Right forelimb (tissue), 1 donor: Measurements from ENCODE around the gene ELOF1.
"Not testable (repeated sequence)": the region's sequence is repeated elsewhere in the genome, so short reads cannot be mapped to it uniquely, and the experiment has no call there.

Experiments
- DNase-seq: peaks from one replicate; pipeline ENCODE4 v3.0.0-alpha.2; 2018

The ELOF1 gene

DNA sequence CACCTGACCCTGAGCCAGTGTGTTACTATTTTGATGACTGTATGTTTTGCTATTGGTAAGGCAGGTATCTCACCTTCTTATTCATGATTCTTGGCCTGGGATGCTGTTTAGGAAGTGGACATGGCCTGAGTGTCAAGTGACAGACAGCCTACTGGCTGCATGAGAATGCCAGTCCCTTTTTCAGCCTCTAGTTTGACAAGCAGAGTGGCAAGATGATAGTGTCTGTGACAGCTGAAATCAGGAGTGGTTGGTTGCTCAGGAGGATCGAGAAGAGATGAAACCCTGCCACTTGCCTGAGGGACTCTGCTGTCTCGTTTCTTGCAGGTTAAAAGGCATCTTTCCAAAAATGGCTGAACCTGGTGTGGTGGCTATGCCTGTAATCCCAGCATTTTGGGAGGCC, 7.1 kb upstream of the ELOF1 start:
- no peak for DNase-seq

DNA sequence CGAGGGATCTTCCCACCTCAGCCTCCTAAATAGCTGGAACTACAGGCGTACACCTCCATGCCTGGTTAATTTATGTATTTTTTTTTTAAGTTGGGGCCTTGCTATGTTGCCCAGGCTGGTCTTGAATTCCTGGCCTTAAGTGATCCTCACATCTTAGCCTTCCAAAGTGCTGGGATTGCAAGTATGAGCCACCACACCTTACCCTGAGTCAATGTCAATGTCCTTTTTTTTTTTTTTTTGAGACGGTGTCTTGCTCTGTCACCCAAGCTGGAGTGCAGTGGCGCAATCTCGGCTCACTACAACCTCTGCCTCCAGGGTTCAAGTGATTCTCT, 6.6 kb upstream of the ELOF1 start:
- DNase-seq = not testable (repeated sequence)

DNA sequence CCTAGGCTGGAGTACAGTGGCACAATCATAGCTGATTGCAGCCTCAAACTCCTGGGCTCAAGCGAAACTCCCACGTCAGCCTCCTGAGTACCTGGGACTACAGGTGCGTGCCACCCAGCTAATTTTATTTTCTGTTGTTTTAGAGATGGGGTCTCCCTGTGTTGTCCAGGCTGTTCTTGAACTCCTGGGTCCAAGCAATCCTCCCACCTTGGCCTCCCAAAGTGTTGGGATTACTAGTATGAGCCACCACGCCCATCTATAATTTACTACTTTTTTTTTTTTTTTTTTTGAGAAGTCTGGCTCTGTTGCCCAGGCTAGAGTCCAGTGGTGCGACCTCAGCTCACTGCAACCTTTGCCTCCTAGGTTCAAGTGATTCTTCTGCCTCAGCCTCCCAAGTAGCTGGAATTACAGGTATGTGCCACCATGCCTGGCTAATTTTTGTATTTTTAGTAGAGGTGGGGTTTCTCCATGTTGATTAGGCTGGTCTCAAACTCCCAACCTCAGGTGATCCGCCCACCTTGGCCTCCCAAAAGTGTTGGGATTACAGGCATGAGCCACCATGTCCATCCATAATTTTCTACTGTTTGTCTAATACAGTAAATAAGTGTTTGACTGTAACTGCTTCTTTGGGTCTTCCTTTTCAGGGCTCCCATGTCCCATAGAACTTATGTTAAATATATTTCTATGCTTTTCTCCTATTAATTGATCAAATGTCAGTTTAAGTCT, 5.2 kb upstream of the ELOF1 start:
- DNase-seq = not testable (repeated sequence)

DNA sequence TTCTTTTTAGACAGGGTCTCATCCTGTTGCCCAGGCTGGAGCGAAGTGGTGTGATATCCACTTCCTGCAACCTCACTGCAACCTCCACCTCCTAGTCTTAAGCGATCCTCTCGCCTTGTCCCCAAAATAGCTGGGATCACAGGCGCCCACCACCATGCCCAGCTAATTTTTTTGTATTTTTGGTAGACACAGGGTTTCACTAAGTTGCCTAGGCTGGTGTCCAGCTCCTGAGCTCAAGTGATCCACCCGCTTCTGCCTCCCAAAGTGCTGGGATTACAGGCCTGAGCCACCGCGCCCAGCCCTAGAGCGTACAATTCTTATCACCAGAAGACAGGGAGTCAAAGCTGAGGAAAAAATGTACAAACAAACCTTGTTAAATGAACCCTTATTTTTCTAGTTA, 4.5 kb upstream of the ELOF1 start:
- DNase-seq = no peak

DNA sequence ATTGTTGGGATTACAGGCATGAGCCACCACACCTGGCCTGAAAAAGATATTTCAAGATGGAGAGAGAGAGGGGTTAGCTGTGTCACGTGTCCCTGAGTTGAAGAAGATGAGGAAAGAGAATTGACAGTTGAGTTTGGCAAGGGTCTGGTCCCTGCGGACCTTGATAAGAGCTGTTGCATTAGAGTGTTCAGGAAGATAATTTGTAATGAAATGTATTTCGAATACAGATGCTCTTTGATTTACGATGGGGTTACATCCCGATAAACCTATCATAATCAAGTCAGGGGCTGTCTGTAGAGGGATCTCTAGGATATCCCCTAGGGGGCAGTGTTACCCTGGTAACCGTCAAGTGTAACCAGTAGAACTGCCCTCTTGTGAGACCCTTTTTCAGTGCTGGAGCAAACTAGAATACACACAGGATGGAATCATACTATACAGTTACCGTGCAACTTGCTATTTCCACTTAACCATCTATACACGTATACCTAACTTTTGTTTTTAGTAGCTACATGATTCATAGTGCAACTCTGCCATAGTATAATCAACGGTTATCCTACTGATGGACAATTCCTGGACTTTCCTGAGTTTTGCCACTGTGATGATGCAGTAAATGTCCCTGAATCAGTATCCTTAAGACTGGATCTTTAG, 1.5 kb upstream of the ELOF1 start:
- DNase-seq = no peak

DNA sequence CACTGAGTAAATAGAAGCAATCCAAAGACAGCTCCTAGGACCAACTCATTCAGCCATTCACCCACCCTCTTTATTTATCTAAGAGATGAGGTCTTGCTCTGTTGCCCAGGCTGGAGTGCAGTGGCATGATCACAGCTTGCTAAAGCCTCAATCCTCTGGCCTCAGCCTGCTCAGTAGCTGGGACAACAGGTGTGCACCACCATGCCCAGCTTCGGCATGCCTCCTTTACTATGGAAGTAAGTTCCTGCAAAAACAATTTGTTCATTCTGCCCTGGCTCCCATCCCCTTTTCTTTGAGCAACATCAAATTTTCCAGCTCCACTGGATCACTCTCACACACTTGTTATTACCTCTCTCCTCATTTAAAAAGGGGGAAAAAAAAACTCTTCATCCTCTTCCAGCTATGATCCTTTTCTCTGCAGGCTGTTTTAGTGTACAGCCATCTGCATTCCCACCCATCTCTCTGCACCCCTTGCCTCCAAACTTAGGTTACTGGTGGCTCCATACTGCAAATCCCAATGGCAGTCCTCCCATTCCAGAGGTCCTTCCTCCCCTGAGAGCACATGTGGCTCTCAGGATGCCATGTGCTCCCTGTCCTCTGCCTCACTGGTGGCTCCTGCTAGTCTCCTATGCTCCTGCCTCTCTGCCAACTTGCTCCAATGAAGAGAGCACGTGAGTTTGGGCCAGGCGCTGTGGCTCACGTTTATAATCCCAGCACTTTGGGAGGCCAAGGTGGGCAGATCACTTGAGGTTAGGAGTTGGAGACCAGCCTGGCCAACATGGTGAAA, 2.2 kb downstream of the ELOF1 start:
- no peak for DNase-seq

DNA sequence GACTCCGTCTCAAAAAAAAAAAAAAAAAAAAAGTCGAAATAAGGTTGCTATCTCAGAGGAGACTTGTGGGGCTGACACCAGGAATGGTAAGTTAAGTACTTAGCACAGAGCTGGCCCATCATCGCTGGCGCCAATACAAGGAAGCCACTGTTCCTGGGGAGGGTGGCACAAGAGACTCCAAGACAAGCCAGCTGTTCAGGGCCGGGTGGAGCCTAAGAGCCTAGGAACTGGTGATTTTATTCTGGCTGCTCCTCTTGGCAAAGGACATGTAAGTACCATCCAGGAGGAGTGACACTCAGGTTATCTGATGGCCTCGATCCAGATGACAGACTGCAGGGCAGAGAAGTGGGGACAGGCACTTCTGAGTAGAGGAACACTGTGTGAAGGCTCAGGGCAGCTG, 3.8 kb downstream of the ELOF1 start:
- DNase-seq = no peak

DNA sequence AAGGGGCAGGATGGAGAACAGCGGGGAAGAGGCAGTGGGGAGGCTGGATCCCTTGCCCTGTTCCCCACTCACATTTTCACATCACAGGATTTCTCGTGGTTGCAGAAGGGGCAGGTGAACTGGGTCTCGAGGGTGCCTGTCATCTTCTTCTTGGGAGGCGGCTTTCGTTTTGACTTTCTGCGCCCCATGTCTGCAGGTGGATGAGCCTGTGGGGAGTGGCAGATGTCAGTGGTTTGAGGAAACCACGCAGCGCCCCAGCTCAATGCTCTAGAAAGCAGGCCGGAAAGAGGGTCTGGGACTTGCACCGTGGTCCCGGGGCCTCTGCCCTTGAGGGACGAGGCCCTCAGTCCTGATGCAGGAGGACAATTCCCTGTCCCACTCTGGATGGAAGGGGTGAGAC, 4.9 kb downstream of the ELOF1 start:
- DNase-seq = no peak

DNA sequence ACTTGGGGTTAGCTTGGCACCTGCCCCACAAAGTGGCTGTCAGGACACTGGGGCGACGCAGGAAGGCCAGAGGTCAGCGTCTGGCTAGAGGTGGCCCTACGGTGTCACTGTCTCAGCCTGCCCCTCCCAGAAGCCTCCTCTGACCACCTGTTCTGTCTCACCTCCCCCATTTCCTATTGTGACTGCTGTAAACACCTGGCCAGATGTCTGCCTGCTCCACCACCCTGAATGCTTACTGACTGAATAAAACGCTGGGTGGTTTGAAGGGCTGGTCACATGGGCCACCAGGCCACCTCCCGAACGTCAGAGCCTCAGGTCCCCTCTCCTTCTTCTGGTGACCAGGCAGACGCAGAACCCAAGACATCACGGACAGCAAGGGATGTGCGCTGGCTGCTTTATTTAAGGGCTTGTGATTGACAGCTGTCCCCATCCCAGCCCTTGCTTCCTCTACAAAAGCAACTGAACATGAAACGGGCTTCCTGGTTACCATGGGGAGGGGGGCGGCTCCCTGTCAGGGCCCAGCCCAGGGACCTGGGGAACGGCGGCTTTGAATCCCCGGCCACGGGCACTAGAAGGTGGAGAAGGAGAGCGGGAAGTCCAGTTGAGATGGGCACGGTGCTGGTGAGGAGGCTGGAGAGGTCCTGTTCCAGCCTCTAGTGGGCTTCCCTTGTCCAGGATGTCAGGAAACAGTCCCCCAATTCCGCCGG, 6.2 kb downstream of the ELOF1 start:
- DNase-seq = no peak

DNA sequence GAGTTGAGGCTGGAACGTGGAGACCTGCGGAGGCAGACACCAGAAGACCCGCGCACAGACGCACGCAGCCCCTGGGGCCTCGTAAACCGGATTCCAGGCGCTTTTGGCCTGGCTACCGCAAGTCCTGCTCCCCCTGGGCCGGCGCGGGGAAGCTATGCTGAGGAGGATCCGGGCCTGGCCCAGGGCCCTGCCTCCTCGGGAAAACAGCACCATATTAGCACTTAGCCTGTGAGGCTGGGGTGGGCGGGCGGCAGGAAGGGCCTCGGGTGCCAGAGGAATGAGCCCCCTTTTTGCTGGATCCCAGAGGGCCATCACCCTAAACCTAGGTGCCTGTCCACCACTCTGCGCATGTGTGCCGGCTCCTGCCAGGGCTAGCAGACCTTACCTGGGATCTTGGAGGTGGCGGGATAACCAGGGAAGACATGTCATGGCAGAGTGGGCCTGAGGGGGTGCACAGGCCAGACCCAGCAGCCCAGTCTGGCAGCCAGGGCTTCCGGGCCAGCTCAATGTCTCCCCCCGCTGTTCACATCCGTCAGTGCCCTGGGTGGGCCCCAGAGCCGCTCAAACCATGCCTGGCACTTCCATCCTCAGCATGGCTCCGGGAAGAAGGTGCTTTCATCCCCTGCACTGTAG, 7.3 kb downstream of the ELOF1 start:
- DNase-seq = no peak

DNA sequence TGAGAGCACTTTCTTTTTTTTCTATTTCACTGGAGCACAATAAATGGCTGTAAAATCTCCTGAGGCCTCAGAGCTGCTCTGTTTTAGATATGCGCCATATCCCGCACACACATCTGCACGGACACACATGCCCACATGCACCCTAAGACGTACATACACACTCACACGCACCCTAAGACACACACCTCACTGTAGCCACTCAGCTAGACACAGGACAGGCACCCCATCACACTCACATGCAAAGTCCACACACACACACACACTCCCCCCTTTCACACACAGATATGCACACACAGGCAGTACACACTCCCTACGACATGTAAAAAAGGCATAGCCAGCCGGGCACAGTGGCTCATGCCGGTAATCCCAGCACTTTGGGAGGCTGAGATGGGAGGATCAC, 8.8 kb downstream of the ELOF1 start:
- no peak for DNase-seq

DNA sequence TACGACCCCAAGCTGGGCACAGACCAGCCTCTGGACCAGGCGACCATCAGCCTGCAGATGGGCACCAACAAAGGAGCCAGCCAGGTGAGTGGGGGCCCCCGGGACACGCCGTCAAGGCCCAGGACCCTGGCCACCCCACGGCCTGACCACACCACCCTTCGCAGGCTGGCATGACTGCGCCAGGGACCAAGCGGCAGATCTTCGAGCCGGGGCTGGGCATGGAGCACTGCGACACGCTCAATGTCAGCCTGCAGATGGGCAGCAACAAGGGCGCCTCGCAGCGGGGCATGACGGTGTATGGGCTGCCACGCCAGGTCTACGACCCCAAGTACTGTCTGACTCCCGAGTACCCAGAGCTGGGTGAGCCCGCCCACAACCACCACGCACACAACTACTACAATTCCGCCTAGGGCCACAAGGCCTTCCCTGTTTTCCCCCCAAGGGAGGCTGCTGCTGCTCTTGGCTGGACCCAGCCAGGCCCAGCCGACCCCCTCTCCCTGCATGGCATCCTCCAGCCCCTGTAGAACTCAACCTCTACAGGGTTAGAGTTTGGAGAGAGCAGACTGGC, 9.6 kb downstream of the ELOF1 start:
- DNase-seq = no peak

DNA sequence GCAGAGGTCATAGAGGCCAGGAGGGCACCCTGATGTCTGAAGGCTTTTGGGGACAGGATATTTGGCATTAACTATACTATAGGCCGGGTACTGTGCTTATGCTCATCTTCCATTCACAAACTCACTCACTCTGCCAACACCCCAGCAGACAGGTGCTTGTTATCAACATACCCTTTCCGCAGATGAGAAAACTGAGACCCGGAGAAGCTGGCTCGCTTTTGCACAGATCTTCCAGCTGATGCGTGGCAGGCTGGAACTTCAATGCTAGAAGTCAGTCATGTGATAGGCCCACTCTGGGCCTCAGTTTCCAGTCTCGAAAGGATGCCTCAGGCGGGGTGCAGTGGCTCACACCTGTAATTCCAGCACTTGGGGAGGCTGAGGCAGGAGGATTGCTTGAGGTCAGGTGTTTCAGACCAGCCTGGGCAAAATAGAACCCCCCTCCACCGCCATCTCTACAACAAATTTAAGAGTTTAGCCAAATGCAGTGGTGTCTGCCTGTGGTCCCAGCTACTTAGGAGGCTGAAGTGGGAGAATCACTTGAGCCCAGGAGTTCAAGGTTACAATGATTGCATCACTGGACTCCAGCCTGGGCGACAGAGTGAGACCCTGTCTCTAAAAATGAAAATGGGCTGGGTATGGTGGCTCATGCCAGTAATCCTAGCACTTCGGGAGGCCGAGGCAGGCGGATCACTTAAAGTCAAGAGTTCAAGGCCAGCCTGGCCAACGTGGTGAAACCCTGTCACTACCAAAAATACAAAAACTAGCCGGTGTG, 10.9 kb downstream of the ELOF1 start:
- no peak for DNase-seq

DNA sequence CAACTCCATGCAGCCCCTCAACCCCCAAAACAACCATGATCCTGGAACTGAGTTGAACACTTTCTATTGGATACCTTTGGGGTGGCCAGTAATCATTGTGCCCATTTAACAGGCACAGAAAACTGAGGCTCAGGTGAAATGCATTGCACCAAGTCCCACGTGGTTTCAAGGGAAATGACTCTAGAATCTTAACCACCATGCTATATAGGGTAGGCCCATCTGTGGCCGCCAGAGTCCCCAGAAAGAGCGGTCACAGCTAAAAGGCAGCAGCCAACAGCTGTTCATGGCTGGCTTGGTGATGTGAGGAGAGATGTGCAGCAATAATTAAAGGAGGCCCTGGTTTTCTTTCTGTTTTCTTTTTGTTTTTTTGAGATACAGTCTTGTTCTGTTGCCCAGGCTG, 17.8 kb downstream of the ELOF1 start:
- no peak for DNase-seq

DNA sequence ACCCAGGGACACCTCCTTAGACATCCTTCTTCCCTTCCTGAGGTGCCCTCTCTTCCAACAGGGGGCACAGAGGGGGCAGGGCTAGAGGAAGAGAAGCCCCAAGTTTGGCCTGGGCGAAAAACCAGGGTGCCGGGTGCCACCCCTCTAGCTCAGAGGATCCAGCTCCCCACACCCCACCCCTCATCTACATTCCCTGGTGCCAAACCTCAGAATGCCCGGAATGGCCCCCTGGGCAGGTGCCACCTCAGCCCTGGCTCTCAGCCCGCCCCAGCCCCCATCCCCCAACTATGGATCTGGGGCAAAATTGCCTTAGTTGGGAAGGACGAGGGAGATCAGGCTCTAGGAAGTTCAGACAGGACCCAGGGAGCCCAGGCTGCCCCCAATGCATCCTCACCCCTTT, 18.4 kb downstream of the ELOF1 start:
- DNase-seq = no peak

DNA sequence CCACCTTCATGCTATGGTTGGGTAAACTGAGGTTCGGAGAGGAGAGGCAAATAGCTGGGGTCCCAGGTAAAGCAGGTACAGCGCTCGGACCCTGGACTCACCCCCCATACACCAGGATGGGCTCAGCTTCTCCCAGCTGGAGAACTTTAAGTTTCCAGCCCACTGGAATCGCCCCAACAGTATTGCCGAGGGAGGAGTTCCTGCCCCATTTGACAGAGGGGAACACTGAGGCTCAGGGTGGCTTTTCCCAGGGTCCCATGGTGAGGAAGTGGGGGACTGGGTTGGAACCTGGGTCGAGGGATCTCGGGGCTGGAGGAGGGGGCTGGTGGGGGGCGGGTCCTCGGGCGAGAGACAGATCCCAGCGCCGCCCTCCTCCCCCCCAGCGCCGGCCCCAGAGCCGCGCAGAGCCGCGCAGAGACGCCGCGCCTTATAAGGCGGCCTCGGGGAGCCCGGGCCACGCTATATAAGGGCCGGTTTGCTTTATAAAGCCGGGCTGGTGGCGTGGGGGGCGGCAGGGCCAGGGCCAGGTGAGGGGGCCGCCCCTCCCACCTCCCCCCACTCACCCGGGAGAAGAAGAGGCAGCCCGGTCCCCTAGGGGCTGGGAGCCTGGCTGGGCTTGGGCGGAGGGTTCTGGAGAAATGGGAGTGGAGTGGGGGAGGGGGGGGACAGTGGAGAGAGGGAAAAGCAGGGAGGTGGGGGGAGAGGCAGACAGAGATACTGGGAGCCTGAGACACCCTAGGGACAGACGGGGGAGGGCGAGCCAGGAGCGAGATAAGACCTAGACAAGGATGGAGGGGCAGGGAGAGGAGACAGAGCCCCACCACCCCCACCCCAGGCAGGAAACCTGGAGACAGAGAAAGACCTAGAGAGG, 19.3 kb downstream of the ELOF1 start:
- DNase-seq = no peak

DNA sequence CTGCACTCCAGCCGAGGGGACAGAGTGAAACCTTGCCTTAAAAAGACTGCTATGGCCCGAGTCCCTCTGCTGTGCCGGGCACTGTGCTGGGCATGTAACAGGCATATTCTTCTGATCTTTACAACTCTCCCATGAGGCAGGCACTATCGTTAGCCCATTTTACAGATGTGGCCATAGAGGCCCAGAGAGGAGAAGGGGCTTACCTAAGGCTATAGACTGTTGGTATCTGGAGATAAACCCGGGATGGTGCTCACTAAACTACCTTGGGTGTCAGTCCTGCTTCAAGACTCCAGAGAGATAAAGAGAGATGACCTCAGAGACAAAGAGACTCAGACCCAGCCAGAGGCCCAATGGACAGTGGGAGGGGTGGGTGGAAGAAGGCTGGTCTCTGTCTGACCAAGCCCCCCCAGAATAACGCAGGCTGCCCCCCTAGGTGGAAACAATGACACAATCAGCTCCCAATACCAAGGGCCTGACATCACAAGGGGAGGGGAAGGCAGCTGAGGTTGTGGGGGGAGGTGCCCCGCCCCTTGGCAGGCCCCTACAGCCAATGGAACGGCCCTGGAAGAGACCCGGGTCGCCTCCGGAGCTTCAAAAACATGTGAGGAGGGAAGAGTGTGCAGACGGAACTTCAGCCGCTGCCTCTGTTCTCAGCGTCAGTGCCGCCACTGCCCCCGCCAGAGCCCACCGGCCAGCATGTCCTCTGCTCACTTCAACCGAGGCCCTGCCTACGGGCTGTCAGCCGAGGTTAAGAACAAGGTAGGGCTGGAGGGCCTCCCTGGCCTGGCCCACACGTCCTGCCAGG, 20.6 kb downstream of the ELOF1 start, which contains the start of gene CNN1:
Gene CNN1, plus strand, starts transcription at position 620 of the 805 bp plus-strand sequence. Its CDS starts 77 bp downstream, at position 697.
- DNase-seq = peak; percentile 79

DNA sequence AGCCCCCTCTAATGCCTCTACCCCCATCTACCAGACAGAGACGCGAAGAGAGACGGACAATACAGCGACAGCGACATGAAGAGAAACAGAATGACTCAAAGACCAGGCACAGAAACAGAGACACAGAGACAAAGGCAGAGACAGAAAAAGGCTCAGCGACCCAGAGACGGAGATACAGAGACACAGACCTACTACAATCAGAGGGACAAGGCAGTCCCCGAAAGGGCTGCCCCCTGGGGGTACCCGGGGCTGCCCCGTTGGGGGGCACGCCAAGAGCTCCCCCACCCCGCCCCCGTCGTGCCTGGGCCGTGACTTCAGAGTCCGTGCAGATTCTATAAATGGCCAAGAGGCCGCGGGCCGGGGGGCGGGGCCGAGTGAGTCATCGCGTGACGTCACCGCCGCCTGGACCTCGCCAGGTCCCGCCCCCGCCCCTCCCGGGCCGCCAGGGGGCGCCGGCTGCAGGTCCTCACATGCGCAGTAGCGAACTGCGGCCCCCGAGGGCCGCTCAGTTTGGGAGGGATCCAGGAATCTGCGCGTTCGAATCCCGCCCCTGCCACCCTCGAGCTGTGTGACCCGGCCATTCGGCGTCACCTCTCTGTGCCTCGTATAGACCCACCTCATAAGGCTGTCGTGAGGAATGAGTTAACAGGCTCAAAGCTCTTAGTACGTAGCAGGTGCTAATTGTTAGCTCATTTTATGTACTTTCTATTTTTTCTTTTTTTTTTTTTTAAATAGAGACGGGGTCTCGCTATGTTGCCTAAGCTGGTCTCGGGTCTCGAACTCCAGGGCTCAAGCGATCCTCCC, 23.0 kb downstream of the ELOF1 start:
- peak; percentile 88 for DNase-seq

DNA sequence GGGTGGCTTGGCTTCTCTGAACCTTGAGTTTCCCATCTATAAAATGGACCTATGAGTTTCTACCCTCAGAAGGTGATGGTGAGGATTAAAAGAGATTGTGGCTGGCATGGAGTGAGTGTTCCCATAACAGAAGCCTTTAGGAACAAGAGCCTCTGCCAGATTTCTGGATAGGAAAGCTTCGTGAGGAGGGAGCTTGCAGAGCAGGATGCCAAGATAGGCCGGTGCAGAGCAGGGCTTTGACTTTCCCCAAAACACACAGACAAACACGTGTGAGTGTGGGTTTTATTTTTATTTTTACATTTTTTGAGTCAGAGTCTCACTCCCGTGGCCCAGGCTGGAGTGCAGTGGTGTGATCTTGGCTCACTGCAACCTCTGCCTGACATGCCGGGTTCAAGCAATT, 24.1 kb downstream of the ELOF1 start:
- DNase-seq = no peak
